ENCODE results near the gene ZNF154.

Gene ZNF154

GRCh38 chr19:57672466-57672865 is 36.5 kb downstream of the ZNF154 start:
- no peak for DNase-seq

DNA sequence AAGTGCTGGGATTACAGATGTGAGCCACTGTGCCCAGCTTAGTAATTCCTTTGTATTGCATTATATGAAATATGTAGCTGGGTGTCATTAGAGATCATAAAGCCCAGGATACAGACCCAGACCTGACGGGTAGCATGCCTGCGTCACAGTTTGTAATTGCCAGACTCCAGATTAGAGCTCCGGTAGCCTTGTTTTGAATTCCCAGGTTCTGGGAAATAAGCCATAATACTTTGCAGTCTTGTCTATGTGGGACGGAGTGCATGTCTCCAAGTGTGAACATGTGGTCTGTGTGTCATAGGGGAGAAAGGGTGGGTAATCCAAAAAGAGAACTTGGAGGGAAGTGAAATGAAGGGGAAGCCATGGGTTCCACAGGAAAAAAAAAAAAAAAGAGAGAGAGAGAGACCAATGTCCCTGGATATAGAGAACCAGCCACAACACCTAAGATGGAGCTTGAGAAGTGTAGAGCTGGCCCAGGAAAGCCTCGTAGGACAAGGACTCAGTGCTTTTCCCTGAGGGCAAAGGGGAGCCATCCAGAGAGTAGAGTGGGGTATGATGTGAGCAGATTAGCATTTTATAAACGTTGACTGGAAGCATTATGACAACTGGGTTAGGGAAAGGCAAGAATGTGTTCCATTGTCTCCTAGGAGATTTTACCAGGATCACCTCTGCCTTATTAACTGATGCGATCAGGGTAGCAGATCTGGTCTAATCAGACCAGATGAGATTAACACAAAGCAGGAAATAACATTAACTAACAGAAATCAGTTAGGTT is 37.7 kb downstream of the ZNF154 start:
- no peak for DNase-seq

GRCh38 chr19:57668635-57669034 is 40.4 kb downstream of the ZNF154 start, which contains the start of gene ZSCAN4:
Gene ZSCAN4 (plus strand): TSS chr19:57668935. CDS start chr19:57676146, 7,211 bp downstream.
- DNase-seq = no peak

- no peak for DNase-seq
These were observed 41.8 kb downstream of the ZNF154 start for GRCh38 chr19:57667228-57667627.

GRCh38 chr19:57665261-57665806 is 43.7 kb downstream of the ZNF154 start:
- no peak for DNase-seq

GRCh38 chr19:57664269-57665127 is 44.5 kb downstream of the ZNF154 start:
- no peak for DNase-seq

- DNase-seq = no peak
These were observed 52.7 kb downstream of the ZNF154 start for GRCh38 chr19:57656346-57656745.

DNA sequence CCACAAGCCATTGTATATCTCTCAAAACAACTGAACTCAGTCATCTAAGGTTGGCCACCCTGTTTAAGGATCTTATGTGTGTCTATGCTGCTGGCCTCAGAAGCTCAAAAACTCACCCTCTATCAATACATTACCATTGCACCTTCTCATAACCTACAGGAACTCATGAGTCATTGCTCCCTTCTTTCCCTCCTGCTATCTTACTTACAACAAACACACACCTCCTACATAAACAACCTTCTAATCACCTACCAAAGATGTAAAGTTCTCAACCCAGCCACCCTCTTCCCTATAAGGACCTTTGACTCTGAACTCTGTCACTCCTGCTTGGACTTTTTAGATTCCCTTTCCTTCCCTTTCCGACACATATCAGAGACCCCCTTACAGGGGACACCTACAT is 53.6 kb downstream of the ZNF154 start:
- no peak for DNase-seq

DNA sequence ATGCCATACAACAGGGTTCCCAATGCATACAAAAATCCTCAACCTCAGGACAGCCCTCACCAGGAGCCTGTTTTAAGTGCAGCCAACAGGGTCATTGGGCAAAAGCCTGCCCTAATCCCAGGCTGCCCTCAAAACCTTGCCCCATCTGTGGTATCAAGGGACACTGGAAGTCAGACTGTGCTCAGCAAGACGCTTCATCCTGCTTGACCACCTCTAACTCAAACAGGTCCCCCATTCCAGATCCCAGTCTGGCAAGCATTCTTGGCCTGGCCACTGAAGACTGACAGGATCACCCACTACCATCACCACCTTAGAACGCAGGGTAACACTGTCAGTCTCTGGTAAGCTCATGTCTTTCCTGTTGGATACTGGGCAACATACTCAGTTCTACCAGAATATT is 55.3 kb downstream of the ZNF154 start:
- no peak for DNase-seq

DNA sequence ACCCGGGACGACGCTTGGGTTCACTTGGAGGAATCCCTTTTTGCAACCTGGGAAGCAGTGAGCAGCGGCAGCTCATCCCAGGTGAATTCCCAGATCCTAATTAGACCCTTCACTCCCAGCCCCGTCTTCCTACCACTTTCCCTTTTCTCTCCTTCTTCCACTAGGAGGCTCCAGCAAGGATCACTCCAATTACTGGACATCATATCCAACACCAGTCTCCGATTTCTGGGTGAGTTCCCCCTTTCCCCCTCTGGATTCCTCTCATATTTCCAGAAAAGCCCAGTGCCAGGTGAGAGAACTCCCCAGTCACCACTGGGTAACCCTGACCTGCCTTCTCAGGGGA is 57.4 kb downstream of the ZNF154 start:
- DNase-seq = no peak

DNA sequence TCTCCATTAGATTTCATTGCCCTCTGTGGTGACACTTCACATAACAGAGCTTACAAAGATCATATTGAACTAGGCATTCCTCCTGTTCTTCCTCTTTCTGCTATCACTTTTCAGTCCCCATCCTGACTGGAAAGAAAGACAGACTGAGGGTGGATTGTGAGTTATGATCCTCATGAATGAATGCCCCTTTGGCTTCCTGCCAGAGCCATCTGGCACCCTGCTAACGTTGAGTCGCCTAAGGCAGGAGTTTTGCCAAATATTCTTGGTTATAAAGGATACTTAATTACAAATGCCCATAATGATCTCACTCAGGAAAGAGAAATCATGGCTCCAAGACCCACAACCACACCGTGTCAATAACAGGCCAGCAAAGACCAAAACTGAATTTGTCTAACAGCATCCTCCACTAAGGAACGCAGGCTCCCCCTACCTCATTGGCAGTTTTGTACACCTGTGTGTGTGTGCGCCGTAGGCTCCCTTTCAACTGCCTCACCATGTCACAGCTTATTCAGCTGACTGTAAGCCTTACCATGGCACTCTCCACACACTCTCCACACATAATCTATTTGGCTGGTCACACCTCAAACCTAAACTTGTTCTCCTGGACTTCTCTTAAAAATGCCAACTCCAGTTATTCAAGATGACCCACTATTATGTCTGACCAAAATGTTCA is 60.5 kb downstream of the ZNF154 start:
- no peak for DNase-seq
